Measurements from ENCODE around the gene SLIT3. TPM values are rescaled to one million over a fixed set of nuclear protein-coding genes. Genes with fewer than 3 reads are reported as not detected.

SLIT3 gene
- total RNA-seq, 1 donor from 2014 or later = 0.75 TPM

GRCh38 chr5:169178274-169178673, 122.7 kb downstream of the SLIT3 start:
- ATAC-seq (no peak), DNase-seq (ENCODE audit: low spot score) (no peak)

DNA sequence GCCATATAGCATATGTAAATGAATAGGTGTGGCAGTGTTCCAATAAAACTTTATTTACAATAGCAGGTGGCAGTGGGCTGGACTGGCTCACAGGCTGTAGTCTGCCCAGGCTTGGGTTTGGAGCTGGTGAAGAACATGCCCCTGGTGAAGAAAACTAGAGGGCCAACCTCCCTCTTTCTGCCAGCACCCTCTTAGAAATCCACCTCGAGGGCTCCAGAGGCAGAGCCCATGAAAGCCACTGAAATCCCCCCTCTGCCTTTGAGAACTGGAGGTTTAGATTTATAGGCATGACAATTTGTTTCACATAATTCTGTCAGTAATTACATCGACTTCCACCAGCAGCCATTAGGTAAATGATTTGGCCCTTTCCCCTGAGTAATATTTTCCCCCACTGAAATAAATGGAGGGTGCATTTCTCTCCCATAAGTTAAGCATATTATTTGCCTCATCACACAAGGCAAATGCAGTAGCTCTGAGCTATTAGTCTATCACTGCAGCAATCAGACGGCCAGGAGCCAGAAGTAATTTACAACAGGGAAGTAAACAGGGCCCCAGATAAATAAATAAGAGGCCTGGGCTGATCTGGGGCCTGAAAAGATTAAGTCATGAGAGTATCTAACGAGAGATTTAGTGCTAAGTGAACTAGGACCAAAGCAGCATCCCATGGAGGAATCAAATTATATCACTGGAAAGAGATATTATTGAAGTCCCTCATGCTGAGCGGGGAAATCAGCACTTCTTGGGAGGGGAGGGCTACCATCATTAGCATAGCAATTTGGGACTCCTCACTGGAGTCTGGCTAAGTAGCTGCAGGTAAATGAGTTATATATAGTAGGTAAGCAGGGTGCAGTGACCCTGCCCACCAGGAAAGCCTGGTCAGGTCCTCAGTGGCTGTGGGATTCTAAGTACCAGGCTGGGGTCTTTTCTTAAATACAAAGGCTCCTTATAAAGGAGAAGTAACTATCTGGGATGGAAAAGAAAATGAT, 123.9 kb downstream of the SLIT3 start:
- ATAC-seq = no peak

DNA sequence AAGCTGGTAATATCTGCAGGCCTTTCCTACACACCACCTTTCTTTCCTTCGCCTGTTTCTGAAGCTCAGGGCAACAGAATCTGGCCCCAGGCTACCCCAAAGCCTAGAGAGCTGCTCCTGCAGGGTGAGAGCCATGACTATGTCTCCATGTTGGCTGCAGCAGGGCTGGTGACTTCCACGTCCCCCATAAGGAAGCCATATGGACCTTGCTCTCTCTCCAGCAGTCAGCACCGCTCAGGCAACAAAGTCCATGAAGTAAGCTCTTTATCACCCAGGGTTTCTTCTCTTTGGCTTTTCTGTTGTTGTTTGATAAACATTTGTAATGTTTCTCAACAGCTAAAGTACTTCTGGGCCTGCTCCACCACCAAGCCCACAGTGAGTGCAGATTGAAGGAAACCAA, 125.2 kb downstream of the SLIT3 start:
- ATAC-seq = no peak
- no peak for DNase-seq (ENCODE audit: low spot score)

More for the DNA sequence above, 123.9 kb downstream of the SLIT3 start:
- no peak for DNase-seq (ENCODE audit: low spot score)

- ATAC-seq = no peak
- DNase-seq (ENCODE audit: low spot score) = no peak
Observed at GRCh38 chr5:169174923-169175322, 126.0 kb downstream of the SLIT3 start.

DNA sequence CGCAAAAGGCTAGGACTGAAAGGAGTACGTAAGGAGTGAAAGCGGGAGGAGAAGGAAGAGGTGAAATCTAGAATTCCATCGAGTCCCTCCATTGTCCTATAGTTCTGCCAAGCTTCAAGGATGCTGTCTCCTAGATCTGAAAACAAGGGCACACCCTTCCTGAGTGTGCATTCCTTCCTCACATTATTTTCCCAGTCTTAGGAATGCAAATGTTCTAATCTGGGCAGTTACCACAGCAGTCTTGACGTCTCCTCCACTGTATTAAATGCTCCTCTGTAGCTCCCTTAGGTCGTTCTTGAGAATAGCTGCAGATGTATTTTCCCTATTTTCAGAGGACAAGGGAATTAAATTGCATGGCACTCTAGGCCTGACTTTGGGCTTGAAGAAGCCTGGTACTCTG, 127.6 kb downstream of the SLIT3 start:
- no peak for DNase-seq (ENCODE audit: low spot score)
- ATAC-seq = no peak

DNA sequence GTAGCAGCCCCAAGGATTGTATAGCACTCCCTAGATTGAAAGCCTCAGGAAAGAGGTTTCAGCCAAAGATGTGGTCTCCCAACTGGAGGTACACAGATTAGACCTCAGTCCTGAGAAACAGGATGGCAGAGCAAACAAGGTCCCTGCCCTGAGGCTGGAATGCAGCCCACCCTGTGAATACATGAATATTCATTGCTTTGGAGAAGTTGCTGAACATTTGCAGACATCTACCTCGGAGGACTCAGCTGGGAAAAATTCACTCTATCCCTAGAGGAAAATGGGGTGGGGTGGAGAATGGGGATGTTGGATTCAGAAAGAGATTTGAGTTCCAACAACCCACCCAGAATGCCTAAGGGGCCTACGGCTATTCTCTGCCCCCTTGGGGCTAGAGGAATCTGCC, 129.4 kb downstream of the SLIT3 start:
- DNase-seq (ENCODE audit: low spot score) (no peak), ATAC-seq (no peak)

DNA sequence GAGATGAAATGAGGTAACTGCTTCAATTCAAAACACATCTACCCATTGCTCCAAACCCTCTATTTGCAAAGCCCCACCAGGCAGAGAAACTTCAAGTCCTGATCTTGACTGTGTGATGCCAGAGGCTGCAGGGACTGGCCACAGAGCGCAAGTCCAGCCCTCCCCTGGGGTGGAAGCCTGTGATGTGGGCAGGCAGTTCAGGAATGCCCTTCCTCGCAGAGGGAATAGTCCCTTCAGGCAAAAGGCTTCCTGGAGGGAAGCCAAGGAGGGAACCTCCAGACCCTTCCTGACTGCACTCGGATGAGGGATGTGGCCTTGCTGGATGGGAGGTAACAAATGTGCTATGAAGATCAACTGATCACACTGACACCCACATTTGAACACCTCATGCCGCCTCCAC, 131.2 kb downstream of the SLIT3 start:
- no peak for ATAC-seq
- no peak for DNase-seq (ENCODE audit: low spot score)

DNA sequence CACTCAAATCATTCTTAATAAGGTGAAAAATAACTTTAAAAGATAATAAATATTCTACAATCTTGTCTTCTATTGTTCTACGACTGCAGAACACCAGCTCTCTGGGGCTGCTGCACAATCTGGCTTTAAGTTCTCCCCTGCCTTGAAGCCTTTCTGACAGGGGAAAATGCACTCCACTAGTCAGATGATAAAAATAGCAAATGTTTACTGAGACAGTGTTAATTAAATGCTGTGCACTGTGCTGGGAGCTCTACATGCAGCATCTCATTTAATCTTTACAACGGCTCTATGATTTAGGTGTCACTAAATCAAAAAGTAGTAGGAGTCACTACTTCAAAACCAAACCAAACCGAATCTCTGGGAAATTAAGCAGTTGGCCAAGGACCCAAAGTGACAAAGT, 132.7 kb downstream of the SLIT3 start:
- DNase-seq (ENCODE audit: low spot score) (no peak), ATAC-seq (no peak)

DNA sequence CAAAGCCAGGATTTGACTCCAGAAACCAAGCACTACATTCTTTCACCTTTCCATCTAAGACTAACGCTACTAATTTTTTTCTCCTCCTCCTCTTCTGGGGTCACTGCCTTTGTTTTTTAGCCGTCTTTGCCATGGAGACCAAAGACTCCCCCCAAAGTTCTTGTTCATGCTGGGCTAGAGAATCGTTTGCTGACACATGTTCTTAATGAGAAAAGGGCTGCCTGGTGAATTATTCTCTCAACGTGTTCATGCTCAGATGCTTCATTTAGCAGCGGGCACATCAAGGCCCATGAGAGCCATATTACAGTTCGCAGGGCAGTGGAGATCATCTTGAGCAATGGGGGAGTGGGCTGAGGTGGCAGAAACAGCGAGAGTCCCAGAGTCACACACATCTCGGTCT, 134.9 kb downstream of the SLIT3 start:
- DNase-seq (ENCODE audit: low spot score) (no peak), ATAC-seq (no peak)

GRCh38 chr5:169165052-169165451, 135.9 kb downstream of the SLIT3 start:
- DNase-seq (ENCODE audit: low spot score) (no peak), ATAC-seq (no peak)

DNA sequence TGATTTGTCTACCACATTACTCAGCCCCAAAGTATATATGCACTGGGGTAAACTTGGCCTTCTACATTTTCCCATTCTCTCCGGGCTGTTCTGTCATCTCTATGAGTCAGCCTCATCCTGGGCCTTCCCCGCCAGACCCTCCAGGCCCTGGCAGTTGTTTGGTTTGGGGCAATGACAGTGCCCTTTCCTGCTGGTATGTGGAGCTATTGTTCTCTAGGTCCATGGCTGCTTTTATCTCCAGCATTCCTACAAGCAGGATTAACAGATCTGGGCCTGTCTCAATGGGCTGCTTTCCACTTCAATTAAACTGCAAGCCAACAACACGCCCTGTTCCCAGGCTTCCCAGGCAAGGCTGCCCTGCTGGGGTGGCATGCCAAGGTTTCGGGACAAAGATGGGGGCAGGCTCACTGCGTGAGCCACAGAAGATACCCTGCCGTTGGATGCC, 136.4 kb downstream of the SLIT3 start:
- DNase-seq (ENCODE audit: low spot score) (no peak), ATAC-seq (no peak)

- DNase-seq (ENCODE audit: low spot score) = no peak
- no peak for ATAC-seq
Observed at GRCh38 chr5:169162407-169162806, 138.5 kb downstream of the SLIT3 start.

DNA sequence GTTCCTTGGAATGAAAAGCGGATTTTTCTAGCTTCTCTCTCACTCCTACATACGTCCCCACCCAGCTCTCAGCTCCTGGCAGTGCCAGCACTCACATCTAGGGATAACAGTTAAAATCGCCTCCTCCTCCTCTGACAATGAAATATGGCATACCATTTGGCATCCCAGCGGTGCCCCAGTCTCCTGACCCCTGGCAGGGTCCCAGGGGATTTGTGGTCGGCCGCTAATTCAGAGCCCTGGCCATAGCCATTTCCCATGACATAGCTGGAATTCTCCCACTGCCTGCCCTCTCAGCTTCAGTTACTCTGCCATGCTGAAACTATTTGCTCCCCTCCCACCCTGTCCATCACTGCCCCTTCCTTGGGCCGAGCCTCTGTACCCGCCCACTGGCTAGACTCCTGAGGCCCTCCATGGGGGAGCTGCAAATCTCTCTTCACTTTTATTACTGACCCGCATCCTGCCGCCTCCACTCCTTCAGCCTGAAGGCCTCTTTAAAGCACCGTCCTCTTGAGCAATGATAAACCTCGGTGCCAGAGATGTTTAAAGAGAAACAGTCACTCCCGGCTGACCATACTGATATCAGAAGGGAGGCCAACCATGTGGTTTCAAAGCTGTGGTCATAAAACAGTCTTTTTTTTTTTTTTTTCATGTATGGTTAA, 139.8 kb downstream of the SLIT3 start:
- ATAC-seq = no peak

DNA sequence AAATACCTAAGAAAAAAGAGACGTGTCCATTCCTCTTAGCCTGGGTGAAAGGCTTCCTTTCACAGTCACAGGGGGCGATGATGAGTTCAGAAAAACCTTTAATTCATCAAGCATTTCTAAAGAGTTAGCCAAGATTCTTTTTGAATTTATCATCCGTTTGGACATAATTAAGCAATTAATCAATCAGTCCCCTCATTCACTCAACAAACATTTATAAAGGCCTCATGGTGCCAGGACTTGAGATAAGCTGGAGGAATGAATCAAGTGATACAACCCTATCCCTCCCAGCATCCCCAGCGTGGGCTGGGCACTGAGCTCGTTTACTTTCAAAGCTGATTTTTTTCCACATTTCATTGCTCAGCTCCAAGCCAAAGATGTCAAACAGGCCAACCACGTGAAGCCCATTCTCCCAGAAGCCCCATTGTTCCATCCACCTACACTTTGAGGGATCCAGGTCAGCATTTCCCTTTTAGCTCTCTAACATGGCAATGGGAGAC, 140.5 kb downstream of the SLIT3 start:
- DNase-seq (ENCODE audit: low spot score) = no peak
- no peak for ATAC-seq

More for the DNA sequence above, 139.8 kb downstream of the SLIT3 start:
- no peak for DNase-seq (ENCODE audit: low spot score)

DNA sequence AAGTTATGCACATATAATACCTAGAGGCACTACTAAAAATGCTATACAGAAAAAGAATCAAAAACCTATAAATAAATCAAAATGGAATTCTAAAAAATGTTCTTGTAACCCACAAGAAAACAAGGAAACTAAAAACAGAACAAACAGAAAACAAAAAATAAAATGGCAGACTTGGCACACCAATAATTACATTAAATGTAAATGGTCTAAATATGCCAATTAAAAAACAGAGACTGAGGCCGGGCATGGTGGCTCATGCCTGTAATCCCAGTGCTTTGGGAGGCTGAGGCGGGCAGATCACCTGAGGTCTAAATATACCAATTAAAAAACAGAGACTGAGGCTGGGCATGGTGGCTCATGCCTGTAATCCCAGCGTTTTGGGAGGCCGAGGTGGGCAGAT, 142.2 kb downstream of the SLIT3 start:
- ATAC-seq (no peak), DNase-seq (ENCODE audit: low spot score) (no peak)

- DNase-seq (ENCODE audit: low spot score) = no peak
- no peak for ATAC-seq
Observed at GRCh38 chr5:169157064-169157463, 143.9 kb downstream of the SLIT3 start.

DNA sequence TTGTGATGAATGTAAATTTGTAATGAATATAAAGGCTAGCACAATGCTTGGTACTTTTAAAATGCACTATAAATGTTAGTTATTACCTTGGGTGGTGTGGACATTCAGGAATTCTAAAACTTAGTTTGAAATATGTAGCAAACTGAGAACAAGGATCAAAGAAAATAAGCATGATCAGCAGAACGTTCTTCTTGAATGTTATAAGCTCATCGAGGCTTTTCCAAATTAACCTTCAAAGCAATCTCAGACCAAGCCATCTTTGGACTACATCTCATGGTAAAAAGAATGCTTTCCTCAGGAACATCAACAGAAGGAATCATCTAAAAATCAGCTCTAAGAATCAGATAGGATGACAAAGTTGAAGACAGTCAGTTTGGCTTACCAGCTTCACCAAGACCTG, 146.3 kb downstream of the SLIT3 start:
- ATAC-seq = no peak

DNA sequence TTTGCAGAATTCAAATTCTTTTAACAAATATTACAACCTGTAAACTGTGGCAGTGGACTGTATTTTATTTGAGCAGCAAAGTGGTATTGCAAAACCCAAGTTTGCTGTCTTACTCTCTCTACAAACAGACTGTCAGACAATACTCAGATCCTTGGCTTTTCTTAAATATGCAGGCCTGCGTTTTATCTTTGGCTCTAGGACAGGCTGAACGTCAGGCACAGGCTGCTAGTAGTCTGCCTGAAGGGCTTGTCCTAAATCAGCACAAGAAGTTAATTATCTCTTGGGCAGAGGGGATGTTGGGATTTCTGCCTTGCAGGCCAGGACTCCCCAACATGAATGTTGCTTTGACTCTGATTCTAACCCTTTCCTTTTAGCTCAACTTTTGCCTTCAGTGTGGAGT, 147.5 kb downstream of the SLIT3 start:
- ATAC-seq = no peak
- DNase-seq (ENCODE audit: low spot score) = no peak

More for the DNA sequence above, 146.3 kb downstream of the SLIT3 start:
- no peak for DNase-seq (ENCODE audit: low spot score)

- ATAC-seq (no peak), DNase-seq (ENCODE audit: low spot score) (no peak)
Observed at GRCh38 chr5:169152946-169153345, 148.0 kb downstream of the SLIT3 start.

- DNase-seq (ENCODE audit: low spot score) (no peak), ATAC-seq (no peak)
Observed at GRCh38 chr5:169152453-169152852, 148.5 kb downstream of the SLIT3 start.

GRCh38 chr5:169151051-169151805, 149.7 kb downstream of the SLIT3 start:
- DNase-seq (ENCODE audit: low spot score) = no peak
- ATAC-seq = no peak

All from left lobe of liver (tissue), 2 donors.